OCI-LY3 (cell line): ENCODE results near the gene SULT1A2.
"Not testable (repeated sequence)": the region's sequence is repeated elsewhere in the genome, so short reads cannot be mapped to it uniquely, and the experiment has no call there.

Experiments
- EZH2phosphoT487 ChIP-seq: fragments of 200-600 bp; shearing (Covaris generic); IDR thresholded peaks from 2 replicates; pipeline ENCODE4 v1.6.1; 2018; ENCODE audit warnings: antibody characterized with exemption, mixed run types, low read depth
- TF ChIP-seq, protein P1 (sequence below): fragments of 200-600, 300-600 bp; sonication (generic); IDR thresholded peaks from 2 replicates; pipeline ENCODE4 v1.5.1; 2014; ENCODE audit warnings: antibody characterized with exemption, low read length, low read depth

DNA sequence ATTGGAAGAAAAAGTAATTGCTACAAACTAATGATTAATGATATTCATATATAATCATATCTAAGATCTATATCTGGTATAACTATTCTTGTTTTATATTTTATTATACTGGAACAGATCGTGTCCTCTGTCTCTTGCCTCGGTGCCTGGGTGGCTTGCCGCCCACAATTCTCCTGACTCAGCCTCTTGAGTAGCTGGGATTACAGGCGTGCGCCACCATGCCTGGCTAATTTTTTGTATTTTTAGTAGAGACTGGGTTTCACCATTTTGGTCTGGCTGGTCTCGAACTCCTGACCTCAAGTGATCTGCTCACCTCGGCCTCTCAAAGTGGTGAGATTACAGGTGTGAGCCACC, 19.4 kb upstream of the SULT1A2 start:
- TF ChIP-seq, protein P1, sequence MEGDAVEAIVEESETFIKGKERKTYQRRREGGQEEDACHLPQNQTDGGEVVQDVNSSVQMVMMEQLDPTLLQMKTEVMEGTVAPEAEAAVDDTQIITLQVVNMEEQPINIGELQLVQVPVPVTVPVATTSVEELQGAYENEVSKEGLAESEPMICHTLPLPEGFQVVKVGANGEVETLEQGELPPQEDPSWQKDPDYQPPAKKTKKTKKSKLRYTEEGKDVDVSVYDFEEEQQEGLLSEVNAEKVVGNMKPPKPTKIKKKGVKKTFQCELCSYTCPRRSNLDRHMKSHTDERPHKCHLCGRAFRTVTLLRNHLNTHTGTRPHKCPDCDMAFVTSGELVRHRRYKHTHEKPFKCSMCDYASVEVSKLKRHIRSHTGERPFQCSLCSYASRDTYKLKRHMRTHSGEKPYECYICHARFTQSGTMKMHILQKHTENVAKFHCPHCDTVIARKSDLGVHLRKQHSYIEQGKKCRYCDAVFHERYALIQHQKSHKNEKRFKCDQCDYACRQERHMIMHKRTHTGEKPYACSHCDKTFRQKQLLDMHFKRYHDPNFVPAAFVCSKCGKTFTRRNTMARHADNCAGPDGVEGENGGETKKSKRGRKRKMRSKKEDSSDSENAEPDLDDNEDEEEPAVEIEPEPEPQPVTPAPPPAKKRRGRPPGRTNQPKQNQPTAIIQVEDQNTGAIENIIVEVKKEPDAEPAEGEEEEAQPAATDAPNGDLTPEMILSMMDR: not testable (repeated sequence)
- not testable (repeated sequence) for TF ChIP-seq EZH2phosphoT487
